Left ventricle myocardium inferior (tissue), 1 donor: ENCODE data around the gene TMX2. TPM values are rescaled to one million over a fixed set of nuclear protein-coding genes. Genes with fewer than 3 reads are reported as not detected.
A peak's percentile ranks its signal among the peaks of the same experiment; 100 is the strongest.

Source experiments
- DNase-seq: peaks from one replicate; pipeline ENCODE4 v3.0.0-alpha.2; 2020
- H3K27ac ChIP-seq: fragments of 200-600 bp; replicated peaks from 2 replicates; pipeline ENCODE4 v1.8.0; 2021
- H3K27me3 ChIP-seq: fragments of 200-600 bp; 2 replicates; pipeline ENCODE4 v1.8.0; 2021; ENCODE audit warnings: low read depth
- H3K36me3 ChIP-seq: fragments of 200-600 bp; 2 replicates; pipeline ENCODE4 v1.8.0; 2021
- H3K4me1 ChIP-seq: fragments of 200-600 bp; 2 replicates; pipeline ENCODE4 v1.8.0; 2021
- H3K4me3 ChIP-seq: fragments of 200-600 bp; 2 replicates; pipeline ENCODE4 v1.8.0; 2021; ENCODE audit warnings: mild to moderate bottlenecking, moderate library complexity
- H3K9me3 ChIP-seq: fragments of 200-600 bp; replicated peaks from 2 replicates; pipeline ENCODE4 v1.8.0; 2021
- CTCF ChIP-seq: fragments of 200-600 bp; IDR thresholded peaks from 2 replicates; pipeline ENCODE4 v1.8.0; 2021; ENCODE audit warnings: antibody characterized with exemption, mild to moderate bottlenecking, borderline replicate concordance
- intact Hi-C: fragments of 100-400 bp; cut with micrococcal nuclease; formaldehyde crosslinking; loops from one replicate; pipeline ENCODE4 v1.11.0; 2022
- total RNA-seq: library from RNA; stranded (reverse); fragmentation: NEBNext Ultra II Directional; extraction: Animal tissue kit (Norgen Biotek cat#: 25700); gene quantifications from one replicate; pipeline ENCODE4 v1.2.1, GENCODE V29; 2021
- donor health status: DM: no; HTN: yes; CAD: no; lungs with severe emphysema.

Gene TMX2
- total RNA-seq, 1 donor from 2014 or later = 64.3 TPM

- Histone ChIP-seq H3K4me3 (peak overlapping the region; percentile 54), H3K36me3 (no peaks in the 10 kb centered on the region), H3K27me3 (no peaks in the 10 kb centered on the region), H3K27ac (peak overlapping the region; percentile 97), H3K9me3 (no peaks in the 10 kb centered on the region), H3K4me1 (peaks cover 100% of the 10 kb centered on the region)
- TF ChIP-seq CTCF = no peak
- DNase-seq = peak; percentile 92
- intact Hi-C loops = no loop called here
Observed at GRCh38 chr11:57778318-57779037, 66.1 kb downstream of the TMX2 start.

GRCh38 chr11:57779276-57779675 lies 66.9 kb downstream of the TMX2 start:
- Histone ChIP-seq H3K36me3 (no peaks in the 10 kb centered on the region), H3K27me3 (no peaks in the 10 kb centered on the region), H3K4me1 (peaks cover 100% of the 10 kb centered on the region), H3K27ac (peak overlapping the region; percentile 97), H3K9me3 (no peaks in the 10 kb centered on the region), H3K4me3 (peak overlapping the region; percentile 54)
- intact Hi-C loops = no loop called here
- TF ChIP-seq CTCF = peak; percentile 31
- DNase-seq = no peak

- Histone ChIP-seq H3K27ac (peak overlapping the region; percentile 97), H3K9me3 (no peaks in the 10 kb centered on the region), H3K4me3 (peak overlapping the region; percentile 10), H3K4me1 (peaks cover 100% of the 10 kb centered on the region), H3K36me3 (no peaks in the 10 kb centered on the region), H3K27me3 (no peaks in the 10 kb centered on the region)
- no peak for TF ChIP-seq CTCF
- no peak for DNase-seq
- intact Hi-C loops = no loop called here
Observed at GRCh38 chr11:57781529-57781943, 69.1 kb downstream of the TMX2 start.

- intact Hi-C loops = no loop called here
- TF ChIP-seq CTCF = no peak
Observed at GRCh38 chr11:57785072-57785471, 72.7 kb downstream of the TMX2 start.

GRCh38 chr11:57786436-57786835 lies 74.0 kb downstream of the TMX2 start:
- peak overlapping the region; percentile 55 for H3K27ac ChIP-seq
- DNase-seq = no peak
- no peak overlapping the region for H3K4me3 ChIP-seq
- H3K9me3 ChIP-seq = no peaks in the 10 kb centered on the region
- intact Hi-C loops = no loop called here
- no peaks in the 10 kb centered on the region for H3K27me3 ChIP-seq
- peaks cover 96% of the 10 kb centered on the region for H3K4me1 ChIP-seq
- peaks cover 13% of the 10 kb centered on the region for H3K36me3 ChIP-seq
- no peak for TF ChIP-seq CTCF

More at GRCh38 chr11:57785072-57785471, 72.7 kb downstream of the TMX2 start:
- Histone ChIP-seq H3K9me3 (no peaks in the 10 kb centered on the region), H3K4me3 (no peak overlapping the region), H3K36me3 (peaks cover 4% of the 10 kb centered on the region), H3K4me1 (peaks cover 100% of the 10 kb centered on the region), H3K27ac (peak overlapping the region; percentile 55), H3K27me3 (no peaks in the 10 kb centered on the region)
- no peak for DNase-seq
